Astrocyte of the hippocampus (primary cell): ENCODE results near the gene IFNE.

Experiments used
- DNase-seq: peaks from one replicate; pipeline ENCODE4 v3.0.0; 2011; ENCODE audit warnings: low read depth, low spot score

The IFNE gene, protein sequence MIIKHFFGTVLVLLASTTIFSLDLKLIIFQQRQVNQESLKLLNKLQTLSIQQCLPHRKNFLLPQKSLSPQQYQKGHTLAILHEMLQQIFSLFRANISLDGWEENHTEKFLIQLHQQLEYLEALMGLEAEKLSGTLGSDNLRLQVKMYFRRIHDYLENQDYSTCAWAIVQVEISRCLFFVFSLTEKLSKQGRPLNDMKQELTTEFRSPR

GRCh38 chr9:21482213-21482612, at the start of gene IFNE:
TSS of gene IFNE (minus strand) at chr9:21482313. CDS start at chr9:21481694, 619 bp downstream.
- no peak for DNase-seq

- no peak for DNase-seq
Observed at GRCh38 chr9:21528123-21528808, 46.2 kb upstream of the IFNE start.

GRCh38 chr9:21527579-21527978, 45.5 kb upstream of the IFNE start:
- no peak for DNase-seq

- no peak for DNase-seq
Observed at GRCh38 chr9:21525174-21525573, 43.1 kb upstream of the IFNE start.

DNA sequence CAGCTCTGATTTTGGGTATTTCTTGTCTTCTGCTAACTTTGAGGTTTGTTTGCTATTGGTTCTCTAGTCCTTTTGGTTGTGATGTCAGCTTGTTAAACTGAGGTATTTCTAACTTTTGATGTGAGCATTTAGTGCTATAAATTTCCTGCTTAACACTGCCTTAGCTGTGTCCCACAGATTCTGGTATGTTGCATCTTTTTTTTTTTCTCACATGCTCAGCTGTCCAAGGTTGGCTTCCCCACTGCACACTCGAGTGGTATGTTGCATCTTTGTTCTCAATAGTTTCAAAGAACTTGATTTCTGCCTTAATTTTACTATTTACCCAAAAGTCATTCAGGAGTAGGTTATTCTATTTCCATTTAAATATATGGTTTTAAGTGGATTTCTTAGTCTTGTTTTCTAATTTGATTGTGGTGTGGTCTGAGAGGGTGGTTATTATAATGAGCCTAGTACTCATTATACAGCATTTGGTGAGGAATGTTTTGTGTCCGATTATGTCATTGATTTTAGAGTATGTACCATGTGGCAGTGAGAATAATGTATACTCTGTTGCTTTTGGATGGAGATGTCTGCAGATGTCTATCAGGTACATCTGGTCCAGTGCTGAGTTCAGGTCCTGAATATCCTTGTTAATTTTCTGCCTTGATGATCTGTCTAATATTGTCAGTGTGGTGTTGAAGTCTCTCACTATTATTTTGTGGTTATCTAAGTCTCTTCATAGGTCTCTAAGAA, 42.2 kb upstream of the IFNE start:
- no peak for DNase-seq

- no peak for DNase-seq
Observed at GRCh38 chr9:21523021-21524014, 41.2 kb upstream of the IFNE start.

GRCh38 chr9:21522348-21522747, 40.2 kb upstream of the IFNE start:
- DNase-seq, result no peak

GRCh38 chr9:21521448-21521847, 39.3 kb upstream of the IFNE start:
- no peak for DNase-seq

GRCh38 chr9:21520501-21521228, 38.6 kb upstream of the IFNE start:
- DNase-seq, result no peak

DNA sequence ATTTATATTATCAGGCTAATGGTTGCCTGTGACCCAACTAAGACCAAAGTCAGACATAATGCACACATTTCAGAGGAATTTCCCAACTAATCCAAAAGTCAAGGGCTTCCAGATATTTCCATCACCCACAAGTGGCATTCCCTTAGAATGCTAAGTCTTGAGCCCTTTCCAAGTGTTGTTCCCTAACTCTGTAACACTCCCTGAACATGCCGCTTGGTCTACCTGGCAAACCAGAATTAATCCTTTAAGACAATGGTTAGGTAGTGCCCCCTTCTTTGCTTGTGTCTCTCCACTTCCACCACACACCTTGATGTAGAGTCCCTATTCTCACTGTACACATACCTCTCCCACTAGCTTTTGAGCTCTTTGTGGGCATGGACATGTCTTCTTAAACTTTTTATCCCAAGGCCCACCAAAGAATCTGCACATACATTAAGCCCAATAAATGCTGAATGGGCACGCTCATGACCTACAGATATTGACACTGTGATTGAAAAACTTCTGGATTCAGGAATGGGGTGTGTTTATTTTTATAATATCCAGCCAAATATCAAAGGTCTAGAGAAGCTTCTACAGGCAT, 37.8 kb upstream of the IFNE start:
- no peak for DNase-seq

DNA sequence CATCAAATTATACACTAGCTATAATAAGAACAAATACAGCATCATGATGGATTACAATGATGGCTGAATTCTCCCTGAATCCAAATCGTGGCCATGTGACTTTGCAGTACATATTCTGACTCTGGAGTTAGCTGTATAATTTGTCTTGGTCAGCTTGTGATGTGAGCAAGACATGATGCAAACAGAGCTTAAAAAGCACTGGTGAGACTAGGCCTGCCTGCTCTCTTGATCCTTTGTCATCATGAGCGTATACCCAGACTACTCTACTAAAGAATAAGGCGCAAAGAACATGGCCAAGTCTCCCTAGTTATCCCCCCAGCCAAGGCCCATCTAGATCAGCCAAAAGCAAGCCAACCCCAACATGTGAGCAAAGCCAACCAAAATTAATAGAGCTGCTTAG, 34.7 kb upstream of the IFNE start:
- no peak for DNase-seq

- no peak for DNase-seq
Observed at GRCh38 chr9:21513431-21513830, 31.3 kb upstream of the IFNE start.

DNA sequence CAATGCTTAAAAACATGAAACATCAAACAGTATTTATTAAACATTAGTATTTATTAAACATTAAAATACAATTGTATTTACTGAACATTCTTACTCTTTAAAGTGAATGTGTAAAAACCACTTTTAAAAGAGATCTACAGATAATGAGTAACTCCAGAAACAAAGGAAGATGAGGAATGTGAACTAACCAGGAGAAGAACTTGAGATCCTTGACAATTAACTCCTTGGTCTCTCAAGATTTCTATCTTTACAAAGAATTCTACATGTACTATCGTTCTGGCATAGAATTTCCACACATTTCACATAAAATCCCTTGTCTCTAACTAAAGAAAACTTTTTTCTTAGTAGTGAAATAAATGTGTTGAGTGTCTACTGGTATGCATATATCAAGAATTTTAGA, 28.7 kb upstream of the IFNE start:
- DNase-seq, result no peak

DNA sequence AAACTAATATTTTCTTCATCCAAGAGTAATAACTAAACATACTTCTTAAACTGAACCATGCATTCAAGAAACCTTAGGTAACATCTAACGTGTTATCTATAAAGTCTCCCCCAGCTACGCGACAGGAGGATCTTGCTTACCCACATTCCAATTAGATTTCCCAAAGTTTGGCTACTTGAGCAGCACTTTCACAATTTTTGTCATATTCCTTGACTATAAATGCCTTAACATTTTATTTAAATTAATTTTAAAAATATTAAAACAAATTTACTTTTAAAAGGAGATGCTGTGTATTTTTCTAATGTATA, 25.3 kb upstream of the IFNE start:
- DNase-seq, result peak; percentile 8

GRCh38 chr9:21506626-21507482, 24.7 kb upstream of the IFNE start:
- DNase-seq, result peak; percentile 94

DNA sequence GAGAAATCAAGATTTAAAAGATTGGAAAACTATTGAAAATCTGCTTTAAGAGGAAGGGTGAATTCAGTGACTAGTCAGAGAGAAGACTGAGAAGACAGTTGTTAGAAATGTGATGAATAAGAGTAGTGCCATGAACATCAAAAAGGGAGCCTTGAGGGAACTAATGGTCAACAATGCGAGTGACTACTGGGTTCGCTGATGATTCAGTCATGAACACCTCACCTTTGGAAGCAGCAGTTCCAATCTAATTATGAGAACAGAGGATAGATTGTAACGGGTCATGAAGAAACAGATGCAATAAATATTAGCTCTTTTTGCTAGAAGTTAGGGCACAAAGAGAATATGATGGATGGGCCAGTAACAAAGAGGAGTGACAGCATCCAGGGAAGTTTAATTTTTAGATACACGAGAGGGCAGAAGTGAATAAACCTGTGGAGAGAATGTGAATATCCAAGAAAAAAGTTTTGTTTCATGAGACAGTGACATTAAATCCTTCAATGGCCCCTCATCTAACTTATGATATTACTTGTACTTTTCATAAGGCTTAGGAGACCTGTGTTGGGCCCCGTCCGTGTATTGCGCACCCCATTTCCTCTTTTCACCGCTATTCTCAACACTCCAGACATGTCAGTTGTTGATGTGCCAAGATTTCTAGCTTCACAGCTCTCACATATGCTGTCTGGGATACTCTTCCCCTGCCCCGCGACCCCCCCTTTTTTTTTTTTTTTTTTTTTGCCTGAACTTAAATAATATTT, 23.5 kb upstream of the IFNE start:
- DNase-seq, result peak; percentile 40

- no peak for DNase-seq
Observed at GRCh38 chr9:21504894-21505293, 22.8 kb upstream of the IFNE start.

DNA sequence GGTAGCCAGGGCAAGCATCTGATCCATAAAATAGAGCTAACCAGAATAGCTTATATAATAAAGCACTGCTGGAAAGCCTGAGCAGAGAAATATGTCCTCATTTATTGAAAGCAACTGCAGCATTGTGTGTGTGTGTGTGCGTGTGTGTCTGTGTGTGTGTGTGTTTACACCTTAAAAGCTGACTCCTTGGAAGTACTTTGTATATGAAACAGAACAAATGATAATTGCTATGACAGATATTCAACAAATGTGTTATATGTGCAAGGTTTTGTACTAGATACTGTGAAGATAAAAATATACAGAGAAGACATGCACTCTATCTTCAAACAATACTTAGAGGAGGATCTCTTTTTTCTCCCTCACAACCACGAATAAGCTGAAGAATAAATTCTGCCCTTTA, 22.0 kb upstream of the IFNE start:
- DNase-seq, result no peak

DNA sequence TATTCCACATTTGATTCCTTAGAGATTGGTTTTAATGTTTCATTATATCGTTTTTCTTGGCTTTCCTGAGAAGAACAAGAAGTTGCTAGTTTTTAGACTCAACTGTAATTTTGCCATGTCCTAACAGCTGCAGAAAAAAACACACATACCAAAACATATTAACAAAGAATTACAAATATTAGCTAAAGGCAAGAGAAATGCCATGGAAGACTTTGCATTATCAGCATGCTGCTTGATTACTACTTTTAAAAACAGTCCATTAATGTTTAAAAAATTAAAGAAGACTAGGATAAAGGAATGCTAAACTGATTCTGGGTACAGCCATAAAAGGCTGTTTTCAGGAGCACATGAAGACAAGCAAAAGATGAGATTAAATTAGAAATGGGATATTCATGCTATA, 20.5 kb upstream of the IFNE start:
- DNase-seq, result no peak
